ENCODE results near the gene WNT5A.

Gene WNT5A

DNA sequence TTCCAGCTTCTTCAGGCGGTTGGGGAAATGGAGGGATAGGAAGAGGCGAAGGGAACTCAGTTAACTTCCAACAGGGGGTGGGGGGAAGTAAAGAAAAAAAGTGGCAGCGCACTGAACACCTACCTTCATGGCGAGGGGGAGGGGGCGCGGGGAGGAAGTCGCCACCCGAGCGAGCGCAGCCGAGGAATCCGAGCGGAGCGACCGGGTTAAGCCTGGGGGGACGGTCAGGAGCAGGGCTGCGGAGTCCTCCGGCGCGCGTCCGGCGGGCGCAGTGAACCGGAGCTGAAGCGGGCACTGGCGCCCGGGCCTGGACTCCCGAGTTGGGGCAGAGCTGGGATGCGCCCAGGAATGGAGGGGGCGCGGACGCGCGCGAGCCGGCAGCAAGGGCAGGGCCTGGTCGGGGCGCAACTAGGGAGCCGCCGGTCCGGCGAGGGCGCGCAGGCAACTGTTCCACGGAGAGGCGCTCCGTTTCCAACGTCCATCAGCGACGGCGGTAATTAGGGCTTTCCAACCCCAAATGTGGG is at the start of gene WNT5A:
Gene WNT5A (minus strand): TSS at position 450 of the 524 bp plus-strand sequence. CDS start 321 bp downstream, at position 129.
- peak; percentile 22 for DNase-seq

- no peak for DNase-seq
These were observed 47.8 kb upstream of the WNT5A start for GRCh38 chr3:55534876-55535275.

- DNase-seq, result no peak
These were observed 45.7 kb upstream of the WNT5A start for GRCh38 chr3:55532806-55533205.

GRCh38 chr3:55531321-55531720 is 44.2 kb upstream of the WNT5A start:
- DNase-seq, result no peak

GRCh38 chr3:55527361-55527760 is 40.3 kb upstream of the WNT5A start:
- DNase-seq, result no peak

DNA sequence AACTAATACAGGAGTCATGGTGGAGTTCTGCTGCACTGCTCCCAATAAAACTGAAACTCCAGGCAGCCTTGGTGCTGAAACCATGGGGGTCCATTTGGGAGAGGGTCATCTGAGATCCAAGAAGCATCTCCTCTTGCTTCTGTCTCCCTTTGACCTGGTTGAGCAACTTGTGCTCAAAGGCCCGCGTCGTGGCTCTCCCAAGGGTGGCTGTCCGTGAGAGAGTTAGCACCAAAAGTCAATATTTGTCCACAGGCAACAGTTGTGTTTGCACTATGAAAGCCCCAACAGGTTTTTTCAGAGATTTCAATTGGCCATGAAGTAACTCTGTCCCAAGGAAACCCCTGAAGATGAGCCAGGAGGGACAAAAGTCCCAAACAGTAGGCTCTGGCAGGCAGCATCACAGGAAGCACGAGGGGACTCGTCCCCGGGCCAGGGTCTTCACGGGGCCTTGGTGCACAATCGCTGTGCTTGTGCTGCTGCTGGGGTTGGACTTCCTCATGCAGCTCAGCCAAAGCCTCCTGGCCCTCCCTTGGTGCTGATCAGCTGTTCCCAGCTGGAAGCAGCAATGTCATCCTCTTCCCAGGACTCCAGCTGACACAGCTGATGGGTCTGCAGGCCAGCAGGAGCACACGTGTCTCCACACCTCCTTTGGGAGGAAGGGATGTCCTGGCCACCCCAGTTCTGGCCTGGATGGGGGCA is 39.4 kb upstream of the WNT5A start:
- DNase-seq, result no peak

- no peak for DNase-seq
These were observed 38.3 kb upstream of the WNT5A start for GRCh38 chr3:55525436-55525835.

- no peak for DNase-seq
These were observed 37.6 kb upstream of the WNT5A start for GRCh38 chr3:55524565-55525244.

DNA sequence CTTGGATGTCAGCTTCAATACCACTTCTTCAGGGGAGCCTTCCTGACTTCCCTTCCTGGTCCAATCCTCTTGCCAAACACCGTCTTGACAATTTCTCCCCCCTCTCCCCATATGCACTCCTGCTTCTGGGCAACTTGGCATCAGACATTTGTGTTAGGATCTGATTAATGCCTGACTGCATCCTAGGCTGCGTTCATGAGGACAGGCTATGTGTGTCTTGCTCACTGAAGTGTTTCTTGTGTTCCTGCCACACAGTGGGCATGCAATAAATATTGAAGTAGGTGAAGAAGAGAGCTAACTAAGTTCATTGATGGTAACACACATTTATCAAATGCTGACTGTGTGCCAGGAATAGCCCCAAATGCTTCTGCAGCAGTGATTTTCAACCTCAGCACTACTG is 36.4 kb upstream of the WNT5A start:
- no peak for DNase-seq

GRCh38 chr3:55521738-55522421 is 34.8 kb upstream of the WNT5A start:
- no peak for DNase-seq

DNA sequence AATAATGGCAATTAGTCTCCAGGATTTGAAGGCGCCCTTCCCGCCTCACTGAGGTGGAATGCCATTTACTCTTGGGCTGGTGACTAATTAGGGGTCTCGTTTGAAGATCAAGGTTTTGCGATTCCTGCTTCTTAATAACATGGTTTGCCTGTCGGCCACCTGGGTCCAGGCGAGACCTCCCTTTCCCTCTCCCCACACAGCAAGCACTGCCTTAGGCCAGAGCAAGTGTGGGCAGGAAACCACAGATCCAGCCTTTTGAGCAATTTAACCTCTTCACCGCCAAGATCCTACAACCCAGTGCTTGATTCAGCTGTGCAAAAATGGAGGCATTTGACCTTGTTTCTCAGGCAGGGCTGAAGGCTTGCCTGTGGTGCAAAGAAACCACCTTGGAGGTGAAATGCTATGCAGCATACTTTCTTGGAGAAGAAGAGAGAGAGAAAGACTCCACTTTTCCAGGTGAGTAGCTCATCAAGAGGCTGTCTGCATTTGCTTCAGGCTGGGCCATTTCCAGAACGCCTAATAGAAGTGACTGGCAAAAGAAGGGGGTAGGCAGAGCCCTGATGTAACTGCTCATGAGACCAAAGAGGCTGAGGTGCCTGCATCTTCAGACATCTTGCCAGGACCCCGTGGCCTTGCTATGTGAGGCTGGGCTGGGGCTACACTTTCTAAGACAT is 34.1 kb upstream of the WNT5A start:
- DNase-seq, result no peak

DNA sequence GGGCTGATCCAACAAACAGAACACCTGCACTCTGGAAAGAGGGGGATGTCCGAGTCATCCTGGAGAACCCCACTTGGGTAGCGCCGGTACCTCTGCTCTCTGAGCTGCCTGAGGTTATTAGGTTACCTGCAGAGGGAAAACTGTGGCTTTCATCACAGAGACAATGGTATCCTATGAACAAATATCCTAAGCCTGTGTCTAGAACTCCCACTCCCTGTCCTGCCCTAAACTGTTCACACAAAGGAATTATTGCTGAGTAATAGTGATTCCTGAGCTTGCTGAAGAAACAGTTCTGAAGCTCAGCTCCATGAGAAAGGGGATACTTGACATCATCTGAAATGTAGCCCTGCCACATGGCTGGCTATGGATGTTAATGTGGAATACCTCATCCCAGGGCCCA is 31.9 kb upstream of the WNT5A start:
- no peak for DNase-seq

- no peak for DNase-seq
These were observed 31.3 kb upstream of the WNT5A start for GRCh38 chr3:55518451-55518850.

DNA sequence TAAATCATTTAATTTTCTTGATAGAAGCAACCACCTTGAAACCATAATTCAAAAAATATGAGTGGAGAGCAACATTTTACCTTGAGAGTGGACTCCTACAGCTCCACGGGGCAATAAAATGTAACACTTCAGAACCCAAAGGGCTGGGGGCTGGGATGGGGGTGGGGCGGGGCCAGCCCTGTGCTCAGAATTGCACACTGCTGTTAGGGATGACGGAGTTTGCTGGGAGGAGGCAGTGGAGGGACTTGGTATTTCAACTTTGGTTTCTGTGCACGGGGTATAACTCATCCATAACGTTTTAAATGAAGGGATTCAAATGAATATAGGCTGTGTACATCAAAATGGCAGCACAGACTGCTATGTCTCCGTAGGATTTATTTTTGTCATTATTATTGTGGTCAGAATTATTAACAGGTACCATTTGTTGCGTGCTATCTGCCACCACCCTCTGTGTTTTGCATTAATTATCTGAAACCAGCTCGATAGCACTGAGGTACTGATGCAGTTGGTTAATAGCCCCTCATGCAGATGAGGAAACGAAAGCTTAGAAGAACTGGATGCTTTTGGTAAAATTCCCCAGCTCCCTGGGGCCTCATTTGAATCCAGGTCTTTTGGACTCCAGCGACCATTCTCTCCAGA is 29.4 kb upstream of the WNT5A start:
- DNase-seq, result no peak

- no peak for DNase-seq
These were observed 28.6 kb upstream of the WNT5A start for GRCh38 chr3:55515550-55516246.

DNA sequence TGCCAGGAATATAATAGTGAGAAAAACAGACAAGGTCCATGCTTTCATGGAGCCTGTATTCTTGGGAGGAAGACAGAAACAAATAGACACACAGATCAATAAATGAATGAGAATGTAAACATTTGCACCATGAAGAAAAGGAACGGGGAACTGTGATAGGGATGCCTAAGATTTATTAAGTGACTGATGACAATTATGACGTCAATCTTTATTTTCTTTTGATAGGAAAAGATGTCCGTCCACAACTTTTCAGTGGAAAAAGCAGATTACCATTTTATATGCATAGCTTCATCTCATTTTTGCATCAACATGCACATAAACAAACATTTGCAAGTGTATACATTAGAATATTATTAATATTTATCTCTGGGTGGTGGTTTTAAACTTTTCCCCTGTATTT is 27.9 kb upstream of the WNT5A start:
- no peak for DNase-seq

- no peak for DNase-seq
These were observed 25.7 kb upstream of the WNT5A start for GRCh38 chr3:55512571-55513343.

GRCh38 chr3:55511895-55512570 is 24.9 kb upstream of the WNT5A start:
- DNase-seq, result no peak

GRCh38 chr3:55508335-55508734 is 21.2 kb upstream of the WNT5A start:
- no peak for DNase-seq

DNA sequence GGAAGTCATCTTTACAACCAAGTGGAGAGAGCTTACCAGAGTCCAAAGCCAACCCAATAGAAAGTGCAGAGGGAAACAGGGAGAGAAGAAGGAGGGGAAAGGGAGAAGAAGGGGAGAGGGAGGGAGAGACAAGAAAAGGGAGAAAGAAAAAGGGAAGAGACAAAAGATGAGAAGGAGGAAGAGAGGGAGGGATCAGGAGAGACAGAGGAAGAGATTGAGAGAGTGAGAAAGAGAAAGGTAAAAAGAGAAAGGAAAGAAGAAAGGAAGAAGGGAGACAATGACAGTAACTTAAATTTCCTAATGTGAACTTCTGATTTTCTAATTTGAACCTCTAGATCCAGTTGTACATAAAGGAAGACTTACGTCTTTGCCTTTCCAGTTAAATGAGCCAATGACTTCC is 20.7 kb upstream of the WNT5A start:
- DNase-seq, result no peak

DNA sequence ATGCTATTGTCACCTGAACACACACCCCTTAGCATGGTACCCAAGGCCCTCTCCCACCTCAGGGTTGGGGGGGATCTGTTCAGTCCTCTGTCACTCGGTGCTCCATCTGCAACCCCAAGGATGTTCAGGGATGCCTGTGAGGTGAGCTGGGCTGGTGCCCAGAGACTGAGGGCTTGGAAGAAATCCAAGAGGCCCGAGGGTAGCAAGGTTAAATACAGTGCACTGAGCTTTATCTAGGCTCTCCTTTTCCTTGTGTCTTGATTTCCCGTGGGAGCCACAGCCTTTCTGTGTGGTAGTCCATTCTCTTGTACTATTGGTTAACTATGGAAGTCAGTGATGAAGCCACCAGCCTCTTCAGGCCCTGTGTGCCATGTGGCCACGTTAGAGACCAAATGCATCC is 18.7 kb upstream of the WNT5A start:
- no peak for DNase-seq

All from NCI-H1092 treated with DMSO at 0.1 percent for 48 hours (cell line).